HCT116 (cell line): ENCODE measurements around the gene HIP1.

Experiments
- EZH2 ChIP-seq: fragments of 200-600 bp; sonication (generic); IDR thresholded peaks from 2 replicates; pipeline ENCODE4 v1.6.1; 2017; ENCODE audit warnings: antibody characterized with exemption, mixed run types
- EZH2phosphoT487 ChIP-seq: fragments of 200-600 bp; IDR thresholded peaks from 2 replicates; pipeline ENCODE4 v1.6.1; 2018; ENCODE audit warnings: antibody characterized with exemption, borderline replicate concordance
- POLR2A ChIP-seq: IDR thresholded peaks from 2 replicates; pipeline ENCODE4 v1.7.0; 2011; ENCODE audit warnings: borderline replicate concordance; ENCODE audit not compliant: insufficient read depth, insufficient read length; ENCODE audit errors: extremely low read depth
- POLR2AphosphoS5 ChIP-seq: IDR thresholded peaks from 2 replicates; pipeline ENCODE4 v1.6.1; 2011; ENCODE audit warnings: mild to moderate bottlenecking, low read depth, low read length, moderate library complexity
- SRF ChIP-seq: IDR thresholded peaks from 2 replicates; pipeline ENCODE4 v1.6.1; 2012; ENCODE audit warnings: low read depth
- ZFX ChIP-seq: fragments of 450-650 bp; IDR thresholded peaks from 2 replicates; pipeline ENCODE4 v1.6.1; 2017
- TF ChIP-seq, protein P1 (sequence below), 3 experiments: fragments of 200-600 bp in 1 of 3; sonication (generic) in 1 of 3; IDR thresholded peaks in 2 of 3; conservative IDR thresholded peaks in 1 of 3; 2 replicates each; pipeline ENCODE4 v1.5.1; 2012 to 2017; ENCODE audit warnings: low read depth in 2 of 3, low read length in 2 of 3, antibody characterized with exemption in 1 of 3, borderline replicate concordance in 1 of 3, control low read depth in 1 of 3, mild to moderate bottlenecking in 1 of 3, mixed read lengths in 1 of 3, mixed run types in 1 of 3, moderate library complexity in 1 of 3; ENCODE audit not compliant: insufficient read depth in 1 of 3
- TF ChIP-seq, protein P2 (sequence below): IDR thresholded peaks from 2 replicates; pipeline ENCODE4 v1.6.1; 2012; ENCODE audit warnings: low read depth
- TF ChIP-seq, protein P3 (sequence below): IDR thresholded peaks from 2 replicates; pipeline ENCODE4 v1.6.1; 2012

DNA sequence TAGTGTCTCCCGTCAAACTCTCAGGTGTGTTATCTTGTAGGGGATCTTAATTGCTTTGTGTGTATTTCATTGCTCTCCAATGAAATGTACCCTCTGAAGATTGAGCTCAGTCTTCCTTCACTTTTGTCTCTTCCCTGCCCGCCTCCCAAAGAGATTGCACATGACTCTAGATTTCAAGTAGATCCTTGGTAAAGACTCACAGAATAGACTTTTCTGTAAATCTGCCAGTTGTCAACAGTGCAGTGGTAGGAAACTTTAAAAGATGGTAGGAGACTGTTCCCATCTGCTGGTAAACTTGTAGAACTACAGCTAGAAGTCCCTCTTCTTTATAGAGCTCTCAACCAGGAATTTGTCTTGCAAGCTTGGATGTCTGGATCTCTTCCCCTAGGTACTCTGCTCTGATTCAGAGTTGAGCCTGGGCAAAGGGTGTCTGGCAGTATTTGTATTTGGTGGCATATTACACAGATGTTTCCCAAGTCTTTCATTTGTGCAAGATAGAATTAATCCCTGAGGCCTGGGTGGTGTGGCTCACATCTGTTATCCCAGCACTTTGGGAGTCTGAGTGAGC is 23.7 kb upstream of the HIP1 start:
- TF ChIP-seq, protein P1, sequence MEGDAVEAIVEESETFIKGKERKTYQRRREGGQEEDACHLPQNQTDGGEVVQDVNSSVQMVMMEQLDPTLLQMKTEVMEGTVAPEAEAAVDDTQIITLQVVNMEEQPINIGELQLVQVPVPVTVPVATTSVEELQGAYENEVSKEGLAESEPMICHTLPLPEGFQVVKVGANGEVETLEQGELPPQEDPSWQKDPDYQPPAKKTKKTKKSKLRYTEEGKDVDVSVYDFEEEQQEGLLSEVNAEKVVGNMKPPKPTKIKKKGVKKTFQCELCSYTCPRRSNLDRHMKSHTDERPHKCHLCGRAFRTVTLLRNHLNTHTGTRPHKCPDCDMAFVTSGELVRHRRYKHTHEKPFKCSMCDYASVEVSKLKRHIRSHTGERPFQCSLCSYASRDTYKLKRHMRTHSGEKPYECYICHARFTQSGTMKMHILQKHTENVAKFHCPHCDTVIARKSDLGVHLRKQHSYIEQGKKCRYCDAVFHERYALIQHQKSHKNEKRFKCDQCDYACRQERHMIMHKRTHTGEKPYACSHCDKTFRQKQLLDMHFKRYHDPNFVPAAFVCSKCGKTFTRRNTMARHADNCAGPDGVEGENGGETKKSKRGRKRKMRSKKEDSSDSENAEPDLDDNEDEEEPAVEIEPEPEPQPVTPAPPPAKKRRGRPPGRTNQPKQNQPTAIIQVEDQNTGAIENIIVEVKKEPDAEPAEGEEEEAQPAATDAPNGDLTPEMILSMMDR (IDR thresholded peaks at IDR 0.05 in 2 of 3, conservative IDR thresholded peaks at IDR 0.05 in 1 of 3; ENCODE audit: borderline replicate concordance in 1 of 3, insufficient read depth in 1 of 3, low read depth in 2 of 3, low read length in 2 of 3) = peak; percentile 62 to 77 (median 68); a peak in 5 of 6 replicates
- TF ChIP-seq POLR2A (no peak), EZH2phosphoT487 (no peak), POLR2AphosphoS5 (no peak), EZH2 (no peak), ZFX (no peak), SRF (no peak)
- TF ChIP-seq, protein P2, sequence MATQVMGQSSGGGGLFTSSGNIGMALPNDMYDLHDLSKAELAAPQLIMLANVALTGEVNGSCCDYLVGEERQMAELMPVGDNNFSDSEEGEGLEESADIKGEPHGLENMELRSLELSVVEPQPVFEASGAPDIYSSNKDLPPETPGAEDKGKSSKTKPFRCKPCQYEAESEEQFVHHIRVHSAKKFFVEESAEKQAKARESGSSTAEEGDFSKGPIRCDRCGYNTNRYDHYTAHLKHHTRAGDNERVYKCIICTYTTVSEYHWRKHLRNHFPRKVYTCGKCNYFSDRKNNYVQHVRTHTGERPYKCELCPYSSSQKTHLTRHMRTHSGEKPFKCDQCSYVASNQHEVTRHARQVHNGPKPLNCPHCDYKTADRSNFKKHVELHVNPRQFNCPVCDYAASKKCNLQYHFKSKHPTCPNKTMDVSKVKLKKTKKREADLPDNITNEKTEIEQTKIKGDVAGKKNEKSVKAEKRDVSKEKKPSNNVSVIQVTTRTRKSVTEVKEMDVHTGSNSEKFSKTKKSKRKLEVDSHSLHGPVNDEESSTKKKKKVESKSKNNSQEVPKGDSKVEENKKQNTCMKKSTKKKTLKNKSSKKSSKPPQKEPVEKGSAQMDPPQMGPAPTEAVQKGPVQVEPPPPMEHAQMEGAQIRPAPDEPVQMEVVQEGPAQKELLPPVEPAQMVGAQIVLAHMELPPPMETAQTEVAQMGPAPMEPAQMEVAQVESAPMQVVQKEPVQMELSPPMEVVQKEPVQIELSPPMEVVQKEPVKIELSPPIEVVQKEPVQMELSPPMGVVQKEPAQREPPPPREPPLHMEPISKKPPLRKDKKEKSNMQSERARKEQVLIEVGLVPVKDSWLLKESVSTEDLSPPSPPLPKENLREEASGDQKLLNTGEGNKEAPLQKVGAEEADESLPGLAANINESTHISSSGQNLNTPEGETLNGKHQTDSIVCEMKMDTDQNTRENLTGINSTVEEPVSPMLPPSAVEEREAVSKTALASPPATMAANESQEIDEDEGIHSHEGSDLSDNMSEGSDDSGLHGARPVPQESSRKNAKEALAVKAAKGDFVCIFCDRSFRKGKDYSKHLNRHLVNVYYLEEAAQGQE = no peak
- TF ChIP-seq, protein P3, sequence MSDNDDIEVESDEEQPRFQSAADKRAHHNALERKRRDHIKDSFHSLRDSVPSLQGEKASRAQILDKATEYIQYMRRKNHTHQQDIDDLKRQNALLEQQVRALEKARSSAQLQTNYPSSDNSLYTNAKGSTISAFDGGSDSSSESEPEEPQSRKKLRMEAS = no peak
